HepG2 (cell line): ENCODE results near the gene SLC29A2. TPM values are rescaled to one million over a fixed set of nuclear protein-coding genes. Genes with fewer than 3 reads are reported as not detected.

ENCODE experiments used
- ARHGAP35 ChIP-seq: sonication (generic); formaldehyde crosslinking; IDR thresholded peaks from 2 replicates; pipeline ENCODE4 v1.9.0; 2022; ENCODE audit warnings: mild to moderate bottlenecking, inconsistent platforms, moderate library complexity, missing genetic modification reagents, borderline replicate concordance
- FOXO4 ChIP-seq: sonication (generic); formaldehyde crosslinking; conservative IDR thresholded peaks from 2 replicates; pipeline ENCODE4 v1.8.1; 2023; ENCODE audit warnings: missing genetic modification reagents
- HNF1B ChIP-seq: sonication (generic); formaldehyde crosslinking; IDR thresholded peaks from 2 replicates; pipeline ENCODE4 v1.5.1; 2020; ENCODE audit warnings: mild to moderate bottlenecking, moderate library complexity, missing genetic modification reagents
- KDM5B ChIP-seq: sonication (generic); formaldehyde crosslinking; IDR thresholded peaks from 2 replicates; pipeline ENCODE4 v1.4.0; 2020; ENCODE audit warnings: missing genetic modification reagents, mild to moderate bottlenecking, borderline replicate concordance
- KMT2A ChIP-seq: sonication (generic); formaldehyde crosslinking; IDR thresholded peaks from 2 replicates; pipeline ENCODE4 v1.4.0; 2020; ENCODE audit warnings: missing genetic modification reagents
- MYC ChIP-seq: sonication (generic); formaldehyde crosslinking; IDR thresholded peaks from 2 replicates; pipeline ENCODE4 v1.9.0; 2021; ENCODE audit warnings: missing genetic modification reagents, borderline replicate concordance
- NR2F1 ChIP-seq, 2 experiments: fragments of 450-650 bp in 1 of 2; formaldehyde crosslinking in 1 of 2; IDR thresholded peaks; 2 replicates each; pipeline versions ENCODE4 v1.5.0 to v1.6.1; 2016 to 2020; ENCODE audit warnings: mild to moderate bottlenecking in 1 of 2, missing compliant biosample characterization in 1 of 2, missing genetic modification reagents in 1 of 2, moderate library complexity in 1 of 2
- PRPF4 ChIP-seq: fragments of 200-400 bp; formaldehyde crosslinking; IDR thresholded peaks from 2 replicates; pipeline ENCODE4 v1.6.1; 2016; ENCODE audit warnings: low read length, low read depth; ENCODE audit not compliant: poor library complexity, severe bottlenecking
- SALL2 ChIP-seq: sonication (generic); formaldehyde crosslinking; IDR thresholded peaks from 2 replicates; pipeline ENCODE4 v1.8.1; 2023; ENCODE audit warnings: mild to moderate bottlenecking, missing genetic modification reagents, inconsistent platforms
- SAP130 ChIP-seq: IDR thresholded peaks from 2 replicates; pipeline ENCODE4 v1.6.1; 2016; ENCODE audit warnings: low read depth
- SMAD1 ChIP-seq: sonication (generic); formaldehyde crosslinking; IDR thresholded peaks from 2 replicates; pipeline ENCODE4 v1.4.0; 2020; ENCODE audit warnings: missing genetic modification reagents, low read depth, mild to moderate bottlenecking, borderline replicate concordance
- TCF12 ChIP-seq, 2 experiments: fragments of 450-650 bp in 1 of 2; sonication (generic) in 1 of 2; formaldehyde crosslinking in 1 of 2; IDR thresholded peaks; 2 replicates each; pipeline versions ENCODE4 v1.6.1 to v1.8.0; 2017 to 2022; ENCODE audit warnings: antibody characterized with exemption in 1 of 2, mild to moderate bottlenecking in 1 of 2, missing genetic modification reagents in 1 of 2, moderate library complexity in 1 of 2
- ZBTB7A ChIP-seq: sonication (generic); formaldehyde crosslinking; IDR thresholded peaks from 2 replicates; pipeline ENCODE4 v1.8.0; 2022; ENCODE audit warnings: mild to moderate bottlenecking, missing genetic modification reagents
- ZFAT ChIP-seq: sonication (generic); formaldehyde crosslinking; conservative IDR thresholded peaks from 2 replicates; pipeline ENCODE4 v1.8.1; 2023; ENCODE audit warnings: missing genetic modification reagents, inconsistent platforms
- ZNF431 ChIP-seq: sonication (generic); formaldehyde crosslinking; IDR thresholded peaks from 2 replicates; pipeline ENCODE4 v1.9.0; 2022; ENCODE audit warnings: missing genetic modification reagents, low read depth, mild to moderate bottlenecking, borderline replicate concordance
- ZNF451 ChIP-seq: sonication (generic); formaldehyde crosslinking; IDR thresholded peaks from 2 replicates; pipeline ENCODE4 v1.5.0; 2020; ENCODE audit warnings: mild to moderate bottlenecking, missing genetic modification reagents
- ZNF737 ChIP-seq: sonication (generic); formaldehyde crosslinking; IDR thresholded peaks from 2 replicates; pipeline ENCODE4 v1.5.0; 2020; ENCODE audit warnings: missing genetic modification reagents, mild to moderate bottlenecking, borderline replicate concordance
- polyA plus RNA-seq, 8 experiments: library from polyadenylated mRNA; depleted of rRNA in 3 of 8; stranded (reverse) in 7 of 8; unstranded in 1 of 8; fragments of >200 nt; fragmentation: Illumina TruSeq in 4 of 8; extraction: Trizol in 4 of 8; gene quantifications; 2 replicates each; pipeline versions ENCODE4 v1.2.1 to v1.2.3, GENCODE V29; 2011 to 2016; ENCODE audit warnings: low read depth in 4 of 8, missing spikeins in 1 of 8, mixed read lengths in 1 of 8; ENCODE audit not compliant: insufficient read depth in 1 of 8
- total RNA-seq, 5 experiments: library from RNA; depleted of rRNA; stranded (reverse); fragments of >200 nt; fragmentation: Illumina TruSeq; extraction: Trizol; gene quantifications; 2 replicates each; pipeline ENCODE4 v1.2.3, GENCODE V29; 2016; ENCODE audit warnings: low read depth in 1 of 5
- TF ChIP-seq, protein P1 (sequence below): sonication (generic); formaldehyde crosslinking; IDR thresholded peaks from 2 replicates; pipeline ENCODE4 v1.5.0; 2020; ENCODE audit warnings: mild to moderate bottlenecking, missing genetic modification reagents
- TF ChIP-seq, protein P2 (sequence below): sonication (generic); formaldehyde crosslinking; IDR thresholded peaks from 2 replicates; pipeline ENCODE4 v1.5.0; 2020; ENCODE audit warnings: mild to moderate bottlenecking, missing genetic modification reagents, moderate library complexity

Gene SLC29A2
- total and polyA plus RNA-seq, 2 of the 13 experiments (the other 11 are each of a cell fraction or from before 2014, with no cell fraction given): 0.63 to 0.66 TPM

DNA sequence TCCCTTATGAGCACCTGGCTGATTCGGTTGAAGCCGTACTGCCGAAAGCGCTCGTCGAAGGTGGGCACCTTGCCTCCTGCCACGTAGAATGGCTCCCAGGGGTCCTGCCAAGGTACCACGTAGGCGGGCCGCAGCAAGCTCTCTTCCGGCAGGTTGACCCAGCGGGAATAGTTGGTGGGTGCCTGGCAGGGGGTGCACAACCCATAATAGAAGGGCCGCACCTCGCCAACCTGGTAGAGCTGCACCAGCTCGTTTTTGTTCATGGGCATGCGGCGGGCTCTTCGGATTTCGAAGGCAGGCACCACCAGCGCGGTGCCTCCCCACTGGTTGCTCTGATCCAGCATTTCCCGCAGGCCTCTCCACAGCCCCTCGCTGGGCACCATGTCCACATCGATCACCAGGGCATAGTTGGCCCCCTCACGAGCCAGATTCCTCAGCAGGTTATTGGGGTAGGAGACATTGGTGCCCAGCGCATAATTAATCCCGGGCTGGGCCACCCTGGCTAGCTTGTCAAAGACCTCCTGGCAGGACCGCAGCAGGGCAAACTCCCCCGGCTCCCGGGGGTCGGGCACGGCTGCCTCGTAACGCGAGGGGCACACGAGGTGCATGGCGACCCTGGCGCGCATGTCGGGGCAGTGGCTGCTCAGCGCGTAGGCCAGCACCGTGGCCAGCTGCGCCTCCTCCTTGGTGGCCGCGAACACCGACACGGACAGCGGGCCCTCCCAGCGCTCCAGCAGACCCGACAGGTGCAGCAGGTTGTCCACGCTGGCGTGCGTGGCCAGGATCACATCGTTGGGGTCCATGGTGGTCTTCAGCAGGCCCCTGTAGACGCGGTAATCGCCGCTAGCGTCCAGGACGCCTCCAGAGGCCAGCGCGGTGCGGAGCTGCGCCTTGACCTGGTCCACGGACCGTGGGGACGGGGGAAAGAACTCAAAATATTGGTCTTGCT is 24.8 kb downstream of the SLC29A2 start (continued):
- TF ChIP-seq KMT2A (CRISPR knock-in tag) (peak; percentile 40; the same call in 1 of the 2 replicates), FOXO4 (0 out of 2 replicates have a peak, but pooled peaks have one; percentile 47), NR2F1 (CRISPR knock-in tag; IDR thresholded peaks at IDR 0.05) (no peak), ZNF431 (CRISPR knock-in tag) (peak; percentile 43; the same call in 1 of the 2 replicates), PRPF4 (peak; percentile 65), SALL2 (CRISPR knock-in tag) (0 out of 2 replicates have a peak, but pooled peaks have one; percentile 37), SAP130 (CRISPR knock-in tag) (peak; percentile 46), SMAD1 (CRISPR knock-in tag) (0 out of 2 replicates have a peak, but pooled peaks have one; percentile 21), KDM5B (CRISPR knock-in tag) (peak; percentile 86; the same call in 1 of the 2 replicates), ZBTB7A (CRISPR knock-in tag) (0 out of 2 replicates have a peak, but pooled peaks have one; percentile 18), TCF12 (IDR thresholded peaks at IDR 0.05) (no peak), TCF12 (CRISPR knock-in tag; IDR thresholded peaks at IDR 0.05) (no peak; the same call in 1 of the 2 replicates), MYC (peak; percentile 67), HNF1B (peak; percentile 69), ZFAT (CRISPR knock-in tag) (0 out of 2 replicates have a peak, but pooled peaks have one; percentile 21), ZNF451 (CRISPR knock-in tag) (peak; percentile 27; the same call in 1 of the 2 replicates), ARHGAP35 (CRISPR knock-in tag) (peak; percentile 83; the same call in 1 of the 2 replicates), ZNF737 (CRISPR knock-in tag) (peak; percentile 96; the same call in 1 of the 2 replicates)
- TF ChIP-seq, protein P1, sequence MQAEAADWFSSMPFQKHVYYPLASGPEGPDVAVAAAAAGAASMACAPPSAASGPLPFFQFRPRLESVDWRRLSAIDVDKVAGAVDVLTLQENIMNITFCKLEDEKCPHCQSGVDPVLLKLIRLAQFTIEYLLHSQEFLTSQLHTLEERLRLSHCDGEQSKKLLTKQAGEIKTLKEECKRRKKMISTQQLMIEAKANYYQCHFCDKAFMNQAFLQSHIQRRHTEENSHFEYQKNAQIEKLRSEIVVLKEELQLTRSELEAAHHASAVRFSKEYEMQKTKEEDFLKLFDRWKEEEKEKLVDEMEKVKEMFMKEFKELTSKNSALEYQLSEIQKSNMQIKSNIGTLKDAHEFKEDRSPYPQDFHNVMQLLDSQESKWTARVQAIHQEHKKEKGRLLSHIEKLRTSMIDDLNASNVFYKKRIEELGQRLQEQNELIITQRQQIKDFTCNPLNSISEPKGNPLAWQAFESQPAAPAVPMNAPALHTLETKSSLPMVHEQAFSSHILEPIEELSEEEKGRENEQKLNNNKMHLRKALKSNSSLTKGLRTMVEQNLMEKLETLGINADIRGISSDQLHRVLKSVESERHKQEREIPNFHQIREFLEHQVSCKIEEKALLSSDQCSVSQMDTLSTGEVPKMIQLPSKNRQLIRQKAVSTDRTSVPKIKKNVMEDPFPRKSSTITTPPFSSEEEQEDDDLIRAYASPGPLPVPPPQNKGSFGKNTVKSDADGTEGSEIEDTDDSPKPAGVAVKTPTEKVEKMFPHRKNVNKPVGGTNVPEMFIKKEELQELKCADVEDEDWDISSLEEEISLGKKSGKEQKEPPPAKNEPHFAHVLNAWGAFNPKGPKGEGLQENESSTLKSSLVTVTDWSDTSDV (CRISPR knock-in tag): peak; percentile 76; the same call in 1 of the 2 replicates
- TF ChIP-seq, protein P2, sequence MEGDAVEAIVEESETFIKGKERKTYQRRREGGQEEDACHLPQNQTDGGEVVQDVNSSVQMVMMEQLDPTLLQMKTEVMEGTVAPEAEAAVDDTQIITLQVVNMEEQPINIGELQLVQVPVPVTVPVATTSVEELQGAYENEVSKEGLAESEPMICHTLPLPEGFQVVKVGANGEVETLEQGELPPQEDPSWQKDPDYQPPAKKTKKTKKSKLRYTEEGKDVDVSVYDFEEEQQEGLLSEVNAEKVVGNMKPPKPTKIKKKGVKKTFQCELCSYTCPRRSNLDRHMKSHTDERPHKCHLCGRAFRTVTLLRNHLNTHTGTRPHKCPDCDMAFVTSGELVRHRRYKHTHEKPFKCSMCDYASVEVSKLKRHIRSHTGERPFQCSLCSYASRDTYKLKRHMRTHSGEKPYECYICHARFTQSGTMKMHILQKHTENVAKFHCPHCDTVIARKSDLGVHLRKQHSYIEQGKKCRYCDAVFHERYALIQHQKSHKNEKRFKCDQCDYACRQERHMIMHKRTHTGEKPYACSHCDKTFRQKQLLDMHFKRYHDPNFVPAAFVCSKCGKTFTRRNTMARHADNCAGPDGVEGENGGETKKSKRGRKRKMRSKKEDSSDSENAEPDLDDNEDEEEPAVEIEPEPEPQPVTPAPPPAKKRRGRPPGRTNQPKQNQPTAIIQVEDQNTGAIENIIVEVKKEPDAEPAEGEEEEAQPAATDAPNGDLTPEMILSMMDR: 0 out of 2 replicates have a peak, but pooled peaks have one; percentile 3
